Peyer's patch (tissue), 4 donors: Measurements from ENCODE around the gene CCDC57.

Experiments
- CTCF ChIP-seq, 6 experiments: fragments of 450-650 bp in 4 of 6; fragments of 200-600 bp in 2 of 6; sonication (generic) in 1 of 6; IDR thresholded peaks; one replicate each; pipeline ENCODE4 v1.5.1; 2017 to 2019; ENCODE audit warnings: antibody characterized with exemption in 6 of 6, mild to moderate bottlenecking in 3 of 6, moderate library complexity in 1 of 6
- POLR2A ChIP-seq, 2 donors: fragments of 450-650 bp; IDR thresholded peaks; one replicate each; pipeline ENCODE4 v1.5.1; 2017; ENCODE audit warnings: antibody characterized with exemption in 2 of 2, mild to moderate bottlenecking in 2 of 2, moderate library complexity in 2 of 2

DNA sequence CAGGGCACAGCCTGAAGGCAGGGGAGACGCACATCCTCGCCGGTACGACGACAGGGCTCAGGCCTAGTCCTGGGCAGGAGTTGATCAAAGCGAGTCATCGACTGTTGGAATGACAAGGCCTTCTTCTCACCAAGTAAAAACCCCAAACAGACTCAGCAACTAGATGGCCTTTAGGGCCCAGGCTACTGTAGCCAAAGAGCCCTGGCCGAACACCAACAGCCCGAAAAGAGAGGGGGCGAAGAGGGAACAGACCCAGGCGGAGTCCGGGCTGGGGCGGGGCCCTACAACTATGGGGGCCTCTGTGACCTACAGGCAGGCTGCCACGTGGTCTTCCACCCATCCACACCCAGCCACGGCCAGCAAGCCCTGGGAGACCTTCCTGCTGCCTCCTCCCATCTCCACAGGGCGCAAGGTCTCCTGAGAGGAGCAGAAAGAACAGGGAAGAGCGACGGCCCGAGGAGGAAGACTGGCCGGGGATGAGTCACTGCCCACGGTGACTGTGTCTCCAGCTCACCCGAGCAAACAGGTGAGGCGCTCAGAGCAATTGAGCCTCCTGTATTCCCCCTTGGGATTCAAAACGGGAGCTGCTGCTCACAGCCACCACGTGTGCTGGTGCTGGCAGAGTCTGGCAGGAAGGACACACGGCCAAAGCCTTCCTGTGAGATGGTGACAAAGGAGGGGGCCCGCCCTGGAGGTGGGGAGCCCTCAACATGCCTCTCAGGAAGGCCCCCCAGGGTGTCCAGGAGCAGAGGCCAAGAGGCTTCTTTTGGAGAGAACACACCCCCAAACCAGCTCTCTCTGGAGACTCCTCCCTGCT lies 33.9 kb upstream of the CCDC57 start:
- TF ChIP-seq CTCF (IDR thresholded peaks at IDR 0.05) (no peak), POLR2A (IDR thresholded peaks at IDR 0.05) (no peak)
